Measurements from ENCODE around the gene TRIO.

The TRIO gene

GRCh38 chr5:14252793-14253192 lies 109.7 kb downstream of the TRIO start:
- no peak for DNase-seq

GRCh38 chr5:14254686-14255085 lies 111.5 kb downstream of the TRIO start:
- DNase-seq, result no peak

- DNase-seq, result no peak
These were observed 113.0 kb downstream of the TRIO start for GRCh38 chr5:14256026-14256690.

GRCh38 chr5:14256756-14257393 lies 113.7 kb downstream of the TRIO start:
- no peak for DNase-seq

GRCh38 chr5:14257995-14258403 lies 114.9 kb downstream of the TRIO start:
- DNase-seq, result no peak

- DNase-seq, result no peak
These were observed 115.7 kb downstream of the TRIO start for GRCh38 chr5:14258840-14259239.

- no peak for DNase-seq
These were observed 117.5 kb downstream of the TRIO start for GRCh38 chr5:14260637-14261036.

- no peak for DNase-seq
These were observed 118.1 kb downstream of the TRIO start for GRCh38 chr5:14261235-14261634.

- DNase-seq, result no peak
These were observed 118.9 kb downstream of the TRIO start for GRCh38 chr5:14261856-14262611.

GRCh38 chr5:14263113-14263512 lies 120.0 kb downstream of the TRIO start:
- no peak for DNase-seq

GRCh38 chr5:14263699-14264098 lies 120.6 kb downstream of the TRIO start:
- DNase-seq, result no peak

- peak; percentile 38 to 60 for DNase-seq
These were observed 121.6 kb downstream of the TRIO start for GRCh38 chr5:14264605-14265316.

GRCh38 chr5:14265570-14265969 lies 122.4 kb downstream of the TRIO start:
- no peak for DNase-seq

GRCh38 chr5:14266171-14266570 lies 123.0 kb downstream of the TRIO start:
- no peak for DNase-seq

GRCh38 chr5:14266686-14267085 lies 123.5 kb downstream of the TRIO start:
- DNase-seq, result no peak

- no peak for DNase-seq
These were observed 124.2 kb downstream of the TRIO start for GRCh38 chr5:14267166-14267838.

- DNase-seq, result no peak
These were observed 125.0 kb downstream of the TRIO start for GRCh38 chr5:14267991-14268708.

GRCh38 chr5:14268738-14269137 lies 125.6 kb downstream of the TRIO start:
- DNase-seq, result no peak

- DNase-seq, result no peak
These were observed 126.3 kb downstream of the TRIO start for GRCh38 chr5:14269395-14269794.

GRCh38 chr5:14270209-14270702 lies 127.1 kb downstream of the TRIO start:
- no peak for DNase-seq

GRCh38 chr5:14272548-14273205 lies 129.5 kb downstream of the TRIO start:
- DNase-seq, result no peak

Data from activated CD4-positive, alpha-beta T cell treated with anti-CD3 and anti-CD28 coated beads for 4 hours (primary cell).